ENCODE results near the gene PPCDC. TPM values are rescaled to one million over a fixed set of nuclear protein-coding genes. Genes with fewer than 3 reads are reported as not detected.

The PPCDC gene
- polyA plus RNA-seq, 3 donors = 14.2 to 33.7 (median 18.7) TPM

GRCh38 chr15:75062706-75063105 lies 39.3 kb downstream of the PPCDC start:
- H3K27ac Mint-ChIP-seq = peak overlapping the region in 3 of 7 donors; percentile 86 to 93 (median 90)
- H3K27me3 Mint-ChIP-seq (ENCODE audit: low read depth in 3 of 3) = peaks cover 0 to 5% (median 0%) of the 10 kb centered on the region in 3 donors
- TF ChIP-seq CTCF (IDR thresholded peaks at IDR 0.05) = no peak
- Histone ChIP-seq H3K4me1 (ENCODE audit: control insufficient read depth in 1 of 2, insufficient read depth in 2 of 2, low read length in 2 of 2) (peaks cover 70 to 71% of the 10 kb centered on the region in 2 donors), H3K4me3 (replicated peaks in 1 of 3; ENCODE audit: low read depth in 2 of 3, low read length in 3 of 3) (no peak overlapping the region), H2AFZ (ENCODE audit: insufficient read depth, low read depth, low read length, poor library complexity, severe bottlenecking) (no peak overlapping the region), H3K9ac (ENCODE audit: insufficient read depth, low read length, poor library complexity, severe bottlenecking) (no peak overlapping the region), H3K36me3 (replicated peaks in 1 of 2; ENCODE audit: control insufficient read depth in 1 of 2, insufficient read depth in 2 of 2, low read length in 2 of 2) (no peaks in the 10 kb centered on the region), H3K27me3 (ENCODE audit: control insufficient read depth in 2 of 2, insufficient read depth in 2 of 2, low read length in 2 of 2) (no peaks in the 10 kb centered on the region), H3K9me3 (replicated peaks in 1 of 2; ENCODE audit: control insufficient read depth in 1 of 2, insufficient read depth in 1 of 2, low read length in 2 of 2) (no peaks in the 10 kb centered on the region), H4K20me1 (ENCODE audit: insufficient read depth, low read length) (no peaks in the 10 kb centered on the region), H3K79me2 (ENCODE audit: insufficient read depth, low read length) (no peaks in the 10 kb centered on the region), H3K27ac (ENCODE audit: low read depth in 1 of 2, low read length in 2 of 2) (no peak overlapping the region), H3K4me2 (replicated peaks; ENCODE audit: extremely low read depth, low read length, poor library complexity, severe bottlenecking) (no peak overlapping the region)
- H3K9me3 Mint-ChIP-seq = peaks cover 0 to 2% (median 0%) of the 10 kb centered on the region in 7 donors
- H3K4me1 Mint-ChIP-seq = peaks cover 71% of the 10 kb centered on the region
- H3K4me3 Mint-ChIP-seq = no peak overlapping the region
- 50% methylated on average over 2 of the region's 3 CpGs for WGBS (ENCODE audit: insufficient coverage)
- intact Hi-C loops (cut with micrococcal nuclease) = no loop called here
- H3K36me3 Mint-ChIP-seq = peaks cover 6 to 13% of the 10 kb centered on the region in 2 donors
- no peak for DNase-seq

- no peak overlapping the region for H2AFZ ChIP-seq (ENCODE audit: insufficient read depth, low read depth, low read length, poor library complexity, severe bottlenecking)
- peaks cover 71% of the 10 kb centered on the region for H3K4me1 Mint-ChIP-seq
- H3K79me2 ChIP-seq (ENCODE audit: insufficient read depth, low read length) = no peaks in the 10 kb centered on the region
- no peaks in the 10 kb centered on the region for H3K9me3 ChIP-seq (replicated peaks in 1 of 2; ENCODE audit: control insufficient read depth in 1 of 2, insufficient read depth in 1 of 2, low read length in 2 of 2)
- no peak overlapping the region for H3K4me2 ChIP-seq (replicated peaks; ENCODE audit: extremely low read depth, low read length, poor library complexity, severe bottlenecking)
- H3K9me3 Mint-ChIP-seq = peaks cover 0 to 2% (median 0%) of the 10 kb centered on the region in 7 donors
- intact Hi-C loops (cut with micrococcal nuclease) = no loop called here
- DNase-seq = no peak
- H3K36me3 ChIP-seq (replicated peaks in 1 of 2; ENCODE audit: control insufficient read depth in 1 of 2, insufficient read depth in 2 of 2, low read length in 2 of 2) = no peaks in the 10 kb centered on the region
- H3K9ac ChIP-seq (ENCODE audit: insufficient read depth, low read length, poor library complexity, severe bottlenecking) = no peak overlapping the region
- peaks cover 9 to 15% of the 10 kb centered on the region in 2 donors for H3K36me3 Mint-ChIP-seq
- H3K27ac Mint-ChIP-seq = no peak overlapping the region
- no peak overlapping the region for H3K27ac ChIP-seq (ENCODE audit: low read depth in 1 of 2, low read length in 2 of 2)
- TF ChIP-seq CTCF (IDR thresholded peaks at IDR 0.05) = no peak
- no peak overlapping the region for H3K4me3 Mint-ChIP-seq
- no peak overlapping the region for H3K4me3 ChIP-seq (replicated peaks in 1 of 3; ENCODE audit: low read depth in 2 of 3, low read length in 3 of 3)
- H3K27me3 ChIP-seq (ENCODE audit: control insufficient read depth in 2 of 2, insufficient read depth in 2 of 2, low read length in 2 of 2) = no peaks in the 10 kb centered on the region
- WGBS (ENCODE audit: insufficient coverage) = 100% methylated on average over 2 of the region's 4 CpGs
- peaks cover 0 to 5% (median 2%) of the 10 kb centered on the region in 3 donors for H3K27me3 Mint-ChIP-seq (ENCODE audit: low read depth in 3 of 3)
- peaks cover 70 to 71% of the 10 kb centered on the region in 2 donors for H3K4me1 ChIP-seq (ENCODE audit: control insufficient read depth in 1 of 2, insufficient read depth in 2 of 2, low read length in 2 of 2)
- H4K20me1 ChIP-seq (ENCODE audit: insufficient read depth, low read length) = no peaks in the 10 kb centered on the region
These were observed 39.9 kb downstream of the PPCDC start for GRCh38 chr15:75063338-75063737.

Measured in CD14-positive monocyte (primary cell).